CD8-positive, alpha-beta memory T cell (primary cell): ENCODE measurements around the gene NRIP1. TPM values are rescaled to one million over a fixed set of nuclear protein-coding genes. Genes with fewer than 3 reads are reported as not detected.

Source experiments
- CTCF ChIA-PET: fragments of 350-600 bp; sonication (Branson Sonifier 250); formaldehyde crosslinking; loops from one replicate; lab custom pipeline; 2021; ENCODE audit warnings: antibody characterized with exemption; lab: Charles Lee
- POLR2A ChIA-PET: fragments of 350-600 bp; sonication (Branson Sonifier 250); formaldehyde crosslinking; loops from one replicate; lab custom pipeline; 2021; ENCODE audit warnings: antibody characterized with exemption; lab: Charles Lee
- DNase-seq, 5 donors: peaks; one replicate each; pipeline versions ENCODE4 v3.0.0 to v3.0.0-alpha.2; 2020 to 2022; ENCODE audit warnings: mixed read lengths in 1 of 5
- H3K27ac ChIP-seq: one replicate; pipeline ENCODE4 v1.7.0; 2013; ENCODE audit warnings: low read depth, mild to moderate bottlenecking, low read length, moderate library complexity
- H3K27me3 ChIP-seq: 2 replicates; pipeline ENCODE4 v1.7.0; 2013; ENCODE audit warnings: low read length, mild to moderate bottlenecking; ENCODE audit not compliant: insufficient read depth, poor library complexity, severe bottlenecking
- H3K36me3 ChIP-seq: 2 replicates; pipeline ENCODE4 v1.7.0; 2013; ENCODE audit warnings: mild to moderate bottlenecking, low read length, moderate library complexity; ENCODE audit not compliant: insufficient read depth
- H3K4me1 ChIP-seq: 2 replicates; pipeline ENCODE4 v1.7.0; 2013; ENCODE audit warnings: mild to moderate bottlenecking, low read length, moderate library complexity; ENCODE audit not compliant: insufficient read depth
- H3K4me3 ChIP-seq: 2 replicates; pipeline ENCODE4 v1.7.0; 2013; ENCODE audit warnings: mild to moderate bottlenecking, low read length
- H3K9me3 ChIP-seq: 2 replicates; pipeline ENCODE4 v1.7.0; 2013; ENCODE audit warnings: mild to moderate bottlenecking, low read length
- H3K27ac Mint-ChIP-seq, 8 donors: one replicate each; pipeline ENCODE4 v1.8.0; 2020 to 2021; ENCODE audit warnings: mixed read lengths in 8 of 8, mild to moderate bottlenecking in 6 of 8, inconsistent platforms in 3 of 8, moderate library complexity in 3 of 8
- H3K27me3 Mint-ChIP-seq, 2 donors: one replicate each; pipeline ENCODE4 v1.8.0; 2020 to 2021; ENCODE audit warnings: mixed read lengths in 2 of 2, mild to moderate bottlenecking in 1 of 2, moderate library complexity in 1 of 2
- H3K36me3 Mint-ChIP-seq, 3 donors: one replicate each; pipeline ENCODE4 v1.8.0; 2020 to 2021; ENCODE audit warnings: mixed read lengths in 3 of 3, inconsistent platforms in 1 of 3, mild to moderate bottlenecking in 1 of 3
- H3K4me1 Mint-ChIP-seq, 3 donors: one replicate each; pipeline ENCODE4 v1.8.0; 2020 to 2021; ENCODE audit warnings: mixed read lengths in 3 of 3, inconsistent platforms in 1 of 3, mild to moderate bottlenecking in 1 of 3
- H3K4me3 Mint-ChIP-seq, 7 donors: one replicate each; pipeline ENCODE4 v1.8.0; 2020 to 2021; ENCODE audit warnings: mixed read lengths in 7 of 7, mild to moderate bottlenecking in 6 of 7, moderate library complexity in 4 of 7, inconsistent platforms in 2 of 7
- H3K9me3 Mint-ChIP-seq, 5 donors: one replicate each; pipeline ENCODE4 v1.8.0; 2020 to 2022; ENCODE audit warnings: mixed read lengths in 5 of 5, mild to moderate bottlenecking in 3 of 5, moderate library complexity in 2 of 5, inconsistent platforms in 1 of 5
- polyA plus RNA-seq: library from polyadenylated mRNA; unstranded; fragments of 300-500 nt; fragmentation: Illumina TruSeq; gene quantifications from one replicate; pipeline ENCODE4 v1.2.3, GENCODE V29; 2021
- total RNA-seq, 2 experiments: library from RNA; stranded (reverse); gene quantifications; one replicate each; pipeline ENCODE4 v1.2.3, GENCODE V29; 2021

NRIP1 gene
- total and polyA plus RNA-seq, 3 experiments from 2014 or later: 14.6 to 37.6 (median 15.7) TPM

DNA sequence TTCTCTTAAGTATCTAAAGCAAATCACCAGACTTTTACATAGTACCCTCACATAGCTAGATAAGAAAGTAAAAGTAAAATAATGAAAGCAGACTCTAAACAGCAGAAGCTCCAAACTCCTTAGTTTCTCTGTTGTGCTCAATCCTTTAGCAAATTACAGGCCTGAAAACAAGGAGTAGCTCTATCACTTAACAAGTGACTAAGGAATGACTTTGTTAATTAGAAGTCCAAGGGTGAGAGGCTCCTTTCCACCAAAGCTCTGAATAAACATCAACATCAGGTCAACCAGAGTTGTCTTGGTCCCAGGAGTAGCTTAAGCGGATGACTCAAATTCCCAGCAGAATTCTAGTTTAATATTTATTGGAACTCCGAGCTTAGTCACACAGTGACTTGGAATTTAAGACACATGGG is 5.9 kb downstream of the NRIP1 start:
- H3K4me1 ChIP-seq: peaks cover 29% of the 10 kb centered on the region
- Mint-ChIP-seq H3K9me3 (no peaks in the 10 kb centered on the region), H3K4me1 (peaks cover 80 to 93% (median 90%) of the 10 kb centered on the region in 3 donors), H3K4me3 (peak overlapping the region in 5 of 7 donors; percentile 11 to 70 (median 28)), H3K27me3 (peaks cover 4 to 13% of the 10 kb centered on the region in 2 donors), H3K27ac (peak overlapping the region in 4 of 8 donors; percentile 5 to 54 (median 26)), H3K36me3 (peaks cover 0 to 2% (median 0%) of the 10 kb centered on the region in 3 donors)
- POLR2A ChIA-PET: no interaction called here
- no peak overlapping the region for H3K4me3 ChIP-seq
- H3K9me3 ChIP-seq: no peaks in the 10 kb centered on the region
- no peak for DNase-seq
- H3K27me3 ChIP-seq: no peaks in the 10 kb centered on the region
- no peaks in the 10 kb centered on the region for H3K36me3 ChIP-seq
- CTCF ChIA-PET: interaction anchor here (0.8 to 1.0 kb wide), 2 partner anchors 10 to 424 kb away, joined by 3 read pairs; no protein-coding TSS in a partner anchor
- no peak overlapping the region for H3K27ac ChIP-seq

DNA sequence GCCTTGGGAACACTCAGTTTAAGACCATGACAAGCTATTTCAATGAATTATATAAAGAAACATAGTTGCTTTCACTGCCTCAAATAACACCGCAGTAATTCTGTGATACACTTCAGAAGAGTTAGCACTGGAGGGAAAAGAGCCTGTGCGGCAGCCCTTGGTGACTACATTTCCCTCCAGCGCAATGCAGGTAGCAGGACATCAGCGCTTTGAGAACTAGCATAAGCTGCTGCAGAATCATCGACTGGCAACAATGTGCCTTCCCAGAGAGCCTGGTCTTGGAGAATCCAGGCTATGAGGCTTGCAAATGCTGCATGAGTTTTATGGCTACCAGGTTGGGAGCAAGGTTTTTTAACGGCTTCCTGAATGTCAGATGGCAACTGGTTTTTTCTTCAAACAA is 7.5 kb downstream of the NRIP1 start:
- POLR2A ChIA-PET: no interaction called here

DNA sequence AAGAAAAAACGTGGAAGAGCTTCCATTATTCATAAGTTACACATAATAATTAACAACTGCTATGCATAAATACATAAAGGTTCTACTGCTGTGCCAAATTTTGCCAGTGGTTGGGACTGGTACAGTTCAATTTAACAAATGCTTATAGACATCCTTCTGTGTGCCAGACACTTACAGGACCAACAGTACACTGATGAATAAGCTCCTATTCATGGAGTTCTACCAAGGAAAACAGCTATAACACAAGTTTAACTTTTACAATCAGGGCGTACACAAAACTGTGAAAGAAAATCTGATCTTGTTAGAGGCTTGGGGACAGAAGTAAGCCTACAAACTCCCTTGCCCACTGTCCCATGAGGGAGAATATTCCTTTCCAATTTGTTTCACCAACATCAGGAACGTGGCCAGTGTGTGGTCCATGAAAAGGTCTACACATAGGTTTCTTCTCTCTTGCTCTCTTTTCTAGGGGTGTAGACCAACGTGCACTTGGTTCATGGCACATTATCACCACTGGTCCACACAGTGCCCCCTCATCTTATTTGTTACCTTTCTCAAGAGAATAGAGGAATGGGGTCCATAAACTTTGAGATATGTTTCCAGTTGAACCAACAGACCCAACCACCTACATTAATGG is 10.1 kb downstream of the NRIP1 start:
- peak overlapping the region in 2 of 7 donors; percentile 7 to 14 for H3K4me3 Mint-ChIP-seq
- H3K27me3 ChIP-seq: no peaks in the 10 kb centered on the region
- H3K4me1 Mint-ChIP-seq: peaks cover 78 to 92% (median 90%) of the 10 kb centered on the region in 3 donors
- peaks cover 29% of the 10 kb centered on the region for H3K4me1 ChIP-seq
- ChIA-PET POLR2A (no interaction called here), CTCF (no interaction called here)
- no peak overlapping the region for H3K27ac ChIP-seq
- no peaks in the 10 kb centered on the region for H3K36me3 Mint-ChIP-seq
- H3K36me3 ChIP-seq: no peaks in the 10 kb centered on the region
- H3K9me3 Mint-ChIP-seq: no peaks in the 10 kb centered on the region
- peak overlapping the region in 1 of 8 donors; percentile 8 for H3K27ac Mint-ChIP-seq
- H3K4me3 ChIP-seq: no peak overlapping the region
- no peaks in the 10 kb centered on the region for H3K27me3 Mint-ChIP-seq
- H3K9me3 ChIP-seq: no peaks in the 10 kb centered on the region
- no peak for DNase-seq

More for the DNA sequence above, 7.5 kb downstream of the NRIP1 start:
- Mint-ChIP-seq H3K27me3 (peaks cover 1 to 9% of the 10 kb centered on the region in 2 donors), H3K4me3 (peak overlapping the region in 6 of 7 donors; percentile 11 to 59 (median 36)), H3K9me3 (no peaks in the 10 kb centered on the region), H3K36me3 (no peaks in the 10 kb centered on the region), H3K4me1 (peaks cover 76 to 92% (median 89%) of the 10 kb centered on the region in 3 donors), H3K27ac (peak overlapping the region in 4 of 8 donors; percentile 5 to 34 (median 25))
- Histone ChIP-seq H3K4me3 (no peak overlapping the region), H3K36me3 (no peaks in the 10 kb centered on the region), H3K4me1 (peaks cover 25% of the 10 kb centered on the region), H3K9me3 (no peaks in the 10 kb centered on the region), H3K27ac (peak overlapping the region; percentile 6), H3K27me3 (no peaks in the 10 kb centered on the region)
- DNase-seq: no peak
- CTCF ChIA-PET: no interaction called here

DNA sequence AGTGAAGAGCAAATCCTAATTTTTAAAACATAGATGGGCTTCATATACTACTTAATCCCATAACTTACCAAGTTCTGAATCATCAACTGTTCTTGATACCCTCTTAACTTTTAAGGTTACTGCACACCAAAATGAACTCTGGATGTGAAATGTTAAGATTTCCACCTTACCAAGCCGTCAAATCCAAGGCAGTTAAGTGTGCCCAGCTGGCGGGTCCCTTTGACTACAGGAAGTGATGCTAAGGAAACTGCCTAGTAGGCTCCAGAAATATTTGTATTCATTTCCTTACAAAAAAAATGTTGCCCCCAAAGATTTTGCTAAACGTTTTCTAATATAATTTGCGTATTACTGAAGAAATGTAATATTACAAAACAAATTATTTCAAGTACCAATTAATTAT is 10.7 kb downstream of the NRIP1 start:
- Mint-ChIP-seq H3K4me1 (peaks cover 75 to 90% (median 89%) of the 10 kb centered on the region in 3 donors), H3K27me3 (no peaks in the 10 kb centered on the region), H3K9me3 (no peaks in the 10 kb centered on the region), H3K36me3 (no peaks in the 10 kb centered on the region), H3K4me3 (peak overlapping the region in 1 of 7 donors; percentile 14), H3K27ac (peak overlapping the region in 4 of 8 donors; percentile 13 to 61 (median 30))
- DNase-seq: no peak
- Histone ChIP-seq H3K9me3 (no peaks in the 10 kb centered on the region), H3K36me3 (no peaks in the 10 kb centered on the region), H3K27ac (no peak overlapping the region), H3K4me3 (no peak overlapping the region), H3K27me3 (no peaks in the 10 kb centered on the region), H3K4me1 (peaks cover 26% of the 10 kb centered on the region)
- ChIA-PET CTCF (no interaction called here), POLR2A (no interaction called here)

DNA sequence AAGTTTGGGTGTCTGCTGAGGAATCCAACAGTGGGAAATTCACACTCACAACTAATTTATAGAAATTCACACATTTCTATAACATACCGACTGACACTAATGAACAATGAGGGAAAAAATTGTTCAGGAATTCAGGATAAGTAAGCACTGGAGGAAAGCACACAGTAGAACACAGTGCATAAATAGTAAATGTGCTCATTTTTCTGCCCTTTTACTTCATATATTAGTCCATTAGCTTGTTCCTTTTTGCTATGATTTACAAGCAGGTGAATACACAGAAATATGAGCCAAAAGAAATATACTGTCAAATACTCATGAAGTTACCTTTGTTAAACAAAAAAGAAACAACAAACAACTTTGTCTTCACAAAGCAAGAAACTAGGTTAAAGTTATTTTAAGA is 11.3 kb downstream of the NRIP1 start:
- peaks cover 22% of the 10 kb centered on the region for H3K4me1 ChIP-seq
- no peaks in the 10 kb centered on the region for H3K27me3 Mint-ChIP-seq
- no peaks in the 10 kb centered on the region for H3K36me3 Mint-ChIP-seq

DNA sequence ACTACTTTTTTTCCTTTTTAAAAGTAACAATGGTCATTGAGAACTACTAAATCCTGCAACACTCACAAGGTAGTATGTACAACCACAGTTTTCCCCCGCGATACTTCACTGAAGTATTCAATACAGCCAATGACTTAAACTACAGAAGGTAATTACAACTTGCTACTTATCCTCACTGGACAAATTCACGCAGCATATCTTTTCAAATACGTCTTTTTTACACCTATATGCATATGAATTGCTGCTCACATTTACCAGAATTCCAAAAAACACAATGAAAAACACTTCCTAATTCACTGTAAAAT is 12.4 kb downstream of the NRIP1 start:
- Histone ChIP-seq H3K4me3 (no peak overlapping the region), H3K4me1 (peaks cover 22% of the 10 kb centered on the region), H3K36me3 (no peaks in the 10 kb centered on the region), H3K9me3 (no peaks in the 10 kb centered on the region), H3K27me3 (no peaks in the 10 kb centered on the region), H3K27ac (no peak overlapping the region)
- peak overlapping the region in 6 of 8 donors; percentile 1 to 55 (median 14) for H3K27ac Mint-ChIP-seq
- no peaks in the 10 kb centered on the region for H3K36me3 Mint-ChIP-seq
- ChIA-PET POLR2A (interaction anchor here (1.0 kb wide), 1 partner anchor 13 kb away, joined by 4 read pairs; no protein-coding TSS in a partner anchor), CTCF (no interaction called here)
- DNase-seq: no peak
- no peaks in the 10 kb centered on the region for H3K9me3 Mint-ChIP-seq
- no peaks in the 10 kb centered on the region for H3K27me3 Mint-ChIP-seq
- H3K4me3 Mint-ChIP-seq: peak overlapping the region in 6 of 7 donors; percentile 26 to 65 (median 48)
- peaks cover 69 to 88% (median 83%) of the 10 kb centered on the region in 3 donors for H3K4me1 Mint-ChIP-seq

More for the DNA sequence above, 11.3 kb downstream of the NRIP1 start:
- Histone ChIP-seq H3K4me3 (no peak overlapping the region), H3K27me3 (no peaks in the 10 kb centered on the region), H3K27ac (no peak overlapping the region), H3K36me3 (no peaks in the 10 kb centered on the region), H3K9me3 (no peaks in the 10 kb centered on the region)
- DNase-seq: no peak
- no peak overlapping the region for H3K27ac Mint-ChIP-seq
- no peaks in the 10 kb centered on the region for H3K9me3 Mint-ChIP-seq
- ChIA-PET CTCF (no interaction called here), POLR2A (no interaction called here)
- H3K4me1 Mint-ChIP-seq: peaks cover 71 to 88% (median 86%) of the 10 kb centered on the region in 3 donors
- peak overlapping the region in 1 of 7 donors; percentile 10 for H3K4me3 Mint-ChIP-seq

DNA sequence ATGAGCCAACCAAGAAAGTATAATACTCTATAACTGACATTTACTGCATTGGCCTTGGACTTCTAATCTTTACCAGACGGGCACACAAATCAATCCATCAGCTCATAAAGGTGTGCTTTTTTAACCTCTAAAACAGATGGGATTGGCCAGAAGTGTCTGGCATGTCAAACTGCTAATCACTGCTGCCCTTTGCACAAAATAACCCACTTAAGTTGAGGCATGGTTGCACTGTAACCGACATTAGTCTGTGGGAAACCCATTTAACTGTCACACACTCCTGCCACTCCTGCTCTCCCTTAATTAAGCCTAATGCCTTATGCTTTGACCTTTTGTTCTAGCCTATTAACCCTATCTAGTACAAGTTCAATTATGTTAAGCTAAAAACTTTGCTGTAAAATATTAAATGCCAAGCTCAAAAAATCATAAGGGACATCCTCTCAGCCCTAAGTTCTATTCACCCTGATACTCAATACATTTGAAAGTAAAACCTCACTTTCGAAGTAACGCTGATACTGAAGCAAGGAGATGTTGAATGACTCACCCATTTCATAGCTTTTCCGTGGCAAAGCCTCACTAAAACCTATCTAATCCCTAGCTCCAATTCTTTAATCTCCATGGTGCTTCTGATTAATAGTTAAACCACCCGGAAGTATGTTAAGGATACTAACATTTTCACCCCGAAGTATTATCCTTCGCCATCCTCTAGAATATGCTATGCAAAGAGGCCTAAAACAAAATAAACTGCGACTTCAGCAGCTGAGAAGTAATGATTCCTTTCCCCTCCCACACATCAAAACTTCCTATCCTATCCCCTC is 12.9 kb downstream of the NRIP1 start:
- Histone ChIP-seq H3K36me3 (no peaks in the 10 kb centered on the region), H3K4me1 (peaks cover 22% of the 10 kb centered on the region), H3K4me3 (no peak overlapping the region), H3K27ac (no peak overlapping the region), H3K9me3 (no peaks in the 10 kb centered on the region), H3K27me3 (no peaks in the 10 kb centered on the region)
- Mint-ChIP-seq H3K4me1 (peaks cover 66 to 84% (median 77%) of the 10 kb centered on the region in 3 donors), H3K27me3 (no peaks in the 10 kb centered on the region), H3K27ac (peak overlapping the region; percentile 1 to 55 (median 14)), H3K9me3 (peaks cover 0 to 2% (median 0%) of the 10 kb centered on the region in 5 donors), H3K4me3 (peak overlapping the region; percentile 26 to 70 (median 53)), H3K36me3 (peaks cover 0 to 2% (median 0%) of the 10 kb centered on the region in 3 donors)
- ChIA-PET CTCF (no interaction called here), POLR2A (interaction anchor here (1.0 kb wide), 1 partner anchor 14 kb away, joined by 4 read pairs; no protein-coding TSS in a partner anchor)
- no peak for DNase-seq
